GM19023 (cell line): ENCODE results near the gene SLC25A51.
"Not testable (repeated sequence)": the region's sequence is repeated elsewhere in the genome, so short reads cannot be mapped to it uniquely, and the experiment has no call there.

ENCODE experiments used
- ATAC-seq: cut with Tn5 transposase; IDR thresholded peaks from one replicate; pipeline ENCODE4 v1.9.1; 2021; ENCODE audit warnings: mild to moderate bottlenecking, moderate library complexity; ENCODE audit not compliant: unreplicated experiment

SLC25A51 gene

GRCh38 chr9:37908283-37908682, 4.4 kb upstream of the SLC25A51 start:
- no peak for ATAC-seq

GRCh38 chr9:37906312-37907239, 2.6 kb upstream of the SLC25A51 start:
- no peak for ATAC-seq

- ATAC-seq: no peak
Measured at GRCh38 chr9:37905776-37906175, 1.8 kb upstream of the SLC25A51 start.

GRCh38 chr9:37905131-37905505, 1.2 kb upstream of the SLC25A51 start:
- ATAC-seq: no peak

GRCh38 chr9:37904445-37905130, 661 bp upstream of the SLC25A51 start:
- no peak for ATAC-seq

- peak; percentile 9 for ATAC-seq
Measured at GRCh38 chr9:37902796-37903646, 906 bp downstream of the SLC25A51 start.

- ATAC-seq: no peak
Measured at GRCh38 chr9:37902131-37902530, 1.8 kb downstream of the SLC25A51 start.

- no peak for ATAC-seq
Measured at GRCh38 chr9:37899041-37899440, 4.9 kb downstream of the SLC25A51 start.

- ATAC-seq: no peak
Measured at GRCh38 chr9:37897665-37898064, 6.3 kb downstream of the SLC25A51 start.

- ATAC-seq: no peak
Measured at GRCh38 chr9:37892063-37892462, 11.9 kb downstream of the SLC25A51 start.

GRCh38 chr9:37891042-37891441, 12.9 kb downstream of the SLC25A51 start:
- not testable (repeated sequence) for ATAC-seq

- no peak for ATAC-seq
Measured at GRCh38 chr9:37889536-37889935, 14.4 kb downstream of the SLC25A51 start.

- not testable (repeated sequence) for ATAC-seq
Measured at GRCh38 chr9:37887977-37888583, 15.8 kb downstream of the SLC25A51 start.

GRCh38 chr9:37880916-37881479, 22.9 kb downstream of the SLC25A51 start:
- ATAC-seq: no peak

- ATAC-seq: no peak
Measured at GRCh38 chr9:37876376-37876775, 27.6 kb downstream of the SLC25A51 start.

- ATAC-seq: no peak
Measured at GRCh38 chr9:37873955-37874354, 30.0 kb downstream of the SLC25A51 start.

- no peak for ATAC-seq
Measured at GRCh38 chr9:37870799-37871176, 33.1 kb downstream of the SLC25A51 start.

GRCh38 chr9:37870081-37870798, 33.7 kb downstream of the SLC25A51 start:
- no peak for ATAC-seq

- ATAC-seq: no peak
Measured at GRCh38 chr9:37862530-37862929, 41.4 kb downstream of the SLC25A51 start.

GRCh38 chr9:37859043-37859442, 44.9 kb downstream of the SLC25A51 start:
- no peak for ATAC-seq
